ENCODE data around the gene PLN. TPM values are rescaled to one million over a fixed set of nuclear protein-coding genes. Genes with fewer than 3 reads are reported as not detected.

Gene PLN
- total and polyA plus RNA-seq, 12 donors = 0.33 to 11.2 (median 6.0) TPM

- 90 to 96% (median 94%) methylated on average over 4 of the region's 4 CpGs for WGBS, 4 donors
- intact Hi-C loops (cut with DNase I) = no loop called here
- no peaks in the 10 kb centered on the region for H3K9me3 ChIP-seq (replicated peaks in 1 of 3)
- H3K27ac ChIP-seq = no peak overlapping the region
- no peaks in the 10 kb centered on the region for H3K27me3 ChIP-seq
- no peak for DNase-seq
- H3K4me3 ChIP-seq = no peak overlapping the region
- peaks cover 0 to 22% of the 10 kb centered on the region in 2 donors for H3K4me1 ChIP-seq (replicated peaks in 1 of 2)
- TF ChIP-seq, protein P1, sequence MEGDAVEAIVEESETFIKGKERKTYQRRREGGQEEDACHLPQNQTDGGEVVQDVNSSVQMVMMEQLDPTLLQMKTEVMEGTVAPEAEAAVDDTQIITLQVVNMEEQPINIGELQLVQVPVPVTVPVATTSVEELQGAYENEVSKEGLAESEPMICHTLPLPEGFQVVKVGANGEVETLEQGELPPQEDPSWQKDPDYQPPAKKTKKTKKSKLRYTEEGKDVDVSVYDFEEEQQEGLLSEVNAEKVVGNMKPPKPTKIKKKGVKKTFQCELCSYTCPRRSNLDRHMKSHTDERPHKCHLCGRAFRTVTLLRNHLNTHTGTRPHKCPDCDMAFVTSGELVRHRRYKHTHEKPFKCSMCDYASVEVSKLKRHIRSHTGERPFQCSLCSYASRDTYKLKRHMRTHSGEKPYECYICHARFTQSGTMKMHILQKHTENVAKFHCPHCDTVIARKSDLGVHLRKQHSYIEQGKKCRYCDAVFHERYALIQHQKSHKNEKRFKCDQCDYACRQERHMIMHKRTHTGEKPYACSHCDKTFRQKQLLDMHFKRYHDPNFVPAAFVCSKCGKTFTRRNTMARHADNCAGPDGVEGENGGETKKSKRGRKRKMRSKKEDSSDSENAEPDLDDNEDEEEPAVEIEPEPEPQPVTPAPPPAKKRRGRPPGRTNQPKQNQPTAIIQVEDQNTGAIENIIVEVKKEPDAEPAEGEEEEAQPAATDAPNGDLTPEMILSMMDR (IDR thresholded peaks at IDR 0.05) = no peak
- no peaks in the 10 kb centered on the region for H3K36me3 ChIP-seq (replicated peaks in 1 of 2)
These were observed 36.0 kb upstream of the PLN start for GRCh38 chr6:118511930-118512715.

DNA sequence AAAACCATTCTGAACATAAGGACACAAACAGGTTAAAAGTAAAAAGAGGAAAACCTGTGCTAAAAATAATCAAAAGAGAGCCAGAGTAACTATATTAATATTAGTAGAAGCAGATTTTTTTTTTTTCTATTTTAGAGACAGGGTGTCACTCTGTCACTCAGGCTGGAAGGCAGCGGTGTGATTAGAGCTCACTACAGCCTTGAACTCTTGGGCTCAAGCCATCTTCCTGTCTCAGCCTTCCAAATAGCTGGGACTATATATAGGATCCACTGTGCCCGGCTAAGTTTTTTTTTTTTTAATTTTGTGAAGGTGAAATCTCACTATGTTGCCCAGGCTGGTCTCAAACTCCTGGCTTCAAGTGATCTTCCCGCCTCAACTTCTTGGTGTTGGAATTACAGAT is 33.4 kb upstream of the PLN start:
- no peaks in the 10 kb centered on the region for H3K27me3 ChIP-seq
- peaks cover 0 to 17% of the 10 kb centered on the region in 2 donors for H3K4me1 ChIP-seq (replicated peaks in 1 of 2)
- H3K9me3 ChIP-seq (replicated peaks in 1 of 3) = no peaks in the 10 kb centered on the region
- no peak overlapping the region for H3K27ac ChIP-seq
- intact Hi-C loops (cut with DNase I) = no loop called here
- TF ChIP-seq, protein P1 (IDR thresholded peaks at IDR 0.05) = no peak
- no peak for TF ChIP-seq POLR2A (IDR thresholded peaks at IDR 0.05)
- WGBS, 4 donors = 49 to 62% (median 55%) methylated on average over 3 of the region's 3 CpGs
- DNase-seq = peak in 6 of 7 donors; percentile 20 to 75 (median 48)
- no peaks in the 10 kb centered on the region for H3K36me3 ChIP-seq (replicated peaks in 1 of 2)
- no peak overlapping the region for H3K4me3 ChIP-seq

DNA sequence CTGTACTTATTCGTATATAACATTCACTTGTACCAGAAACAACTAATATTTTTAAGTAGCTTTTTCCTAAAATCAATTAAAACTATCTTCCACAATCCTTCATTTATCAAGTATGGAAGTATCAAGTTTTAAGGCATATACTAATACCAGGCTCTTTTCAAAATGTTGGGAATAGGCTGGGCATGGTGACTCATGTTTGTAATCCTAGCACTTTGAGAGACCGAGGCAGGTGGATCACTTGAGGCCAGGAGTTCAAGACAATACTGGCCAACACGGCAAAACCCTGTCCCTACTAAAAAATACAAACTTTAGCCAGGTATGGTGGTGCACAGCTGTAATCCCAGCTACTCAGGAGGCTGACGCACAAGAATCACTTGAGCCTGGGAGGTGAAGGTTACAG is 25.7 kb upstream of the PLN start:
- intact Hi-C loops (cut with DNase I) = no loop called here
- Histone ChIP-seq H3K9me3 (replicated peaks in 1 of 3) (no peaks in the 10 kb centered on the region), H3K36me3 (replicated peaks in 1 of 2) (no peaks in the 10 kb centered on the region), H3K4me1 (replicated peaks in 1 of 2) (peaks cover 0 to 7% of the 10 kb centered on the region in 2 donors), H3K27me3 (no peaks in the 10 kb centered on the region), H3K4me3 (no peak overlapping the region), H3K27ac (no peak overlapping the region)
- DNase-seq = no peak
- 93 to 99% (median 98%) methylated on average over 4 of the region's 4 CpGs for WGBS, 4 donors
- TF ChIP-seq, protein P1 (IDR thresholded peaks at IDR 0.05) = no peak
- no peak for TF ChIP-seq POLR2A (IDR thresholded peaks at IDR 0.05)

DNA sequence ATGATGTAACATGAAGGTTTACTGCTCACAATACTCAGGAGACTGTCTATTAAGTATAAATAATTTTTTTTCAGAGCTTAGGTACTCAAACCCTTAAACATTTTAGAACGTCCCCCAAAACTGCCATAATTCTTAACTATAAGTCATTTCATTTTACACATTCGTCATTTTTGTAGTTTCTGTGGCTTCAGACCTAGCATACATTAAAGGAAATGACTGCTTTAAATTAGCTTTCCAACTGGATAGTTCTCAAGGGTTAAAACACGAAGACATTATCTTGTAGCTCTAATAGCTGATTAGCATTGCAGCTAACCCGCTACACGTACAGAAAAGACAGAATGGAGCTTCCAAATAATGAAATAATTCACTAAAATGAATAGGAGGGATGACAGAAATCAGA is 24.9 kb upstream of the PLN start:
- no peak for DNase-seq
- H3K27me3 ChIP-seq = no peaks in the 10 kb centered on the region
- H3K36me3 ChIP-seq (replicated peaks in 1 of 2) = no peaks in the 10 kb centered on the region
- no peak overlapping the region for H3K27ac ChIP-seq
- H3K4me1 ChIP-seq (replicated peaks in 1 of 2) = peaks cover 0 to 14% of the 10 kb centered on the region in 2 donors
- WGBS, 4 donors = 88 to 94% (median 90%) methylated on average over 5 of the region's 5 CpGs
- TF ChIP-seq, protein P1 (IDR thresholded peaks at IDR 0.05) = no peak
- TF ChIP-seq POLR2A (IDR thresholded peaks at IDR 0.05) = no peak
- H3K4me3 ChIP-seq = no peak overlapping the region
- intact Hi-C loops (cut with DNase I) = no loop called here
- H3K9me3 ChIP-seq (replicated peaks in 1 of 3) = no peaks in the 10 kb centered on the region
